ENCODE measurements around the gene APBA1. TPM values are rescaled to one million over a fixed set of nuclear protein-coding genes. Genes with fewer than 3 reads are reported as not detected.

Gene APBA1
- total RNA-seq, 1 donor from 2014 or later = 5.9 TPM

- H3K9me3 Mint-ChIP-seq (ENCODE audit: unreplicated experiment) = no peaks in the 10 kb centered on the region
- no peak overlapping the region for H3K27ac Mint-ChIP-seq (ENCODE audit: unreplicated experiment)
- H3K27me3 Mint-ChIP-seq (ENCODE audit: low read depth, unreplicated experiment) = peaks cover 15% of the 10 kb centered on the region
- no peaks in the 10 kb centered on the region for H3K9me3 ChIP-seq (ENCODE audit: insufficient read depth, low read depth, low read length)
- no peaks in the 10 kb centered on the region for H3K79me2 ChIP-seq (ENCODE audit: insufficient read depth, low read length)
- peaks cover 7% of the 10 kb centered on the region for H3K36me3 Mint-ChIP-seq (ENCODE audit: low read depth, unreplicated experiment)
- H3K4me3 Mint-ChIP-seq (ENCODE audit: unreplicated experiment) = no peak overlapping the region
- no peak overlapping the region for H2AFZ ChIP-seq (ENCODE audit: low read depth, low read length)
- H3K27me3 ChIP-seq (ENCODE audit: insufficient read depth, low read length) = no peaks in the 10 kb centered on the region
- TF ChIP-seq EZH2 (IDR thresholded peaks at IDR 0.05; ENCODE audit: insufficient read depth, low read length) = no peak
- no peak for TF ChIP-seq CTCF (IDR thresholded peaks at IDR 0.05; ENCODE audit: insufficient read depth, low read depth, low read length)
- FAIRE-seq = no peak
- no peak overlapping the region for H3K9ac ChIP-seq (ENCODE audit: low read length)
- H4K20me1 ChIP-seq (ENCODE audit: insufficient read depth, low read length) = no peaks in the 10 kb centered on the region
- H3K27ac ChIP-seq (ENCODE audit: low read depth, low read length) = no peak overlapping the region
- no peaks in the 10 kb centered on the region for H3K36me3 ChIP-seq (ENCODE audit: insufficient read depth, low read length)
- DNase-seq (ENCODE audit: low read depth) = no peak
- H3K4me3 ChIP-seq (ENCODE audit: insufficient read depth, low read depth, low read length) = no peak overlapping the region
- H3K4me1 ChIP-seq (ENCODE audit: insufficient read depth, low read length) = no peaks in the 10 kb centered on the region
- no peaks in the 10 kb centered on the region for H3K4me1 Mint-ChIP-seq (ENCODE audit: low read depth, unreplicated experiment)
- H3K4me2 ChIP-seq (ENCODE audit: low read length) = no peak overlapping the region
Measured at GRCh38 chr9:69463497-69464068, 208.6 kb downstream of the APBA1 start.

- Mint-ChIP-seq H3K27ac (ENCODE audit: unreplicated experiment) (no peak overlapping the region), H3K27me3 (ENCODE audit: low read depth, unreplicated experiment) (peaks cover 13% of the 10 kb centered on the region)
Measured at GRCh38 chr9:69462394-69462793, 209.8 kb downstream of the APBA1 start.

More at GRCh38 chr9:69462394-69462793, 209.8 kb downstream of the APBA1 start:
- Histone ChIP-seq H3K4me2 (ENCODE audit: low read length) (no peak overlapping the region), H3K27me3 (ENCODE audit: insufficient read depth, low read length) (no peaks in the 10 kb centered on the region), H4K20me1 (ENCODE audit: insufficient read depth, low read length) (no peaks in the 10 kb centered on the region), H3K27ac (ENCODE audit: low read depth, low read length) (no peak overlapping the region), H2AFZ (ENCODE audit: low read depth, low read length) (no peak overlapping the region), H3K79me2 (ENCODE audit: insufficient read depth, low read length) (no peaks in the 10 kb centered on the region), H3K9ac (ENCODE audit: low read length) (no peak overlapping the region), H3K4me3 (ENCODE audit: insufficient read depth, low read depth, low read length) (no peak overlapping the region), H3K4me1 (ENCODE audit: insufficient read depth, low read length) (no peaks in the 10 kb centered on the region), H3K9me3 (ENCODE audit: insufficient read depth, low read depth, low read length) (no peaks in the 10 kb centered on the region), H3K36me3 (ENCODE audit: insufficient read depth, low read length) (no peaks in the 10 kb centered on the region)
- Mint-ChIP-seq H3K36me3 (ENCODE audit: low read depth, unreplicated experiment) (peaks cover 4% of the 10 kb centered on the region), H3K4me3 (ENCODE audit: unreplicated experiment) (no peak overlapping the region), H3K9me3 (ENCODE audit: unreplicated experiment) (no peaks in the 10 kb centered on the region), H3K4me1 (ENCODE audit: low read depth, unreplicated experiment) (no peaks in the 10 kb centered on the region)
- no peak for DNase-seq (ENCODE audit: low read depth)
- FAIRE-seq = no peak
- TF ChIP-seq CTCF (IDR thresholded peaks at IDR 0.05; ENCODE audit: insufficient read depth, low read depth, low read length) (no peak), EZH2 (IDR thresholded peaks at IDR 0.05; ENCODE audit: insufficient read depth, low read length) (no peak)

All from astrocyte (in vitro differentiated cells and primary cell).